GM18951 (cell line): ENCODE measurements around the gene TMEM108.

Source experiments
- POLR2A ChIP-seq: IDR thresholded peaks from 4 replicates; pipeline ENCODE4 v1.6.1; 2011; ENCODE audit warnings: mild to moderate bottlenecking; ENCODE audit not compliant: insufficient read length, insufficient read depth; ENCODE audit errors: extremely low read depth
- in situ Hi-C: fragments of 300-500 bp; cut with MboI; formaldehyde crosslinking; loops from one replicate; pipeline ENCODE4 v1.12.0; 2022; ENCODE audit warnings: low sequenced_read_pairs, mixed read lengths, inconsistent platforms; ENCODE audit not compliant: unreplicated experiment

TMEM108 gene

DNA sequence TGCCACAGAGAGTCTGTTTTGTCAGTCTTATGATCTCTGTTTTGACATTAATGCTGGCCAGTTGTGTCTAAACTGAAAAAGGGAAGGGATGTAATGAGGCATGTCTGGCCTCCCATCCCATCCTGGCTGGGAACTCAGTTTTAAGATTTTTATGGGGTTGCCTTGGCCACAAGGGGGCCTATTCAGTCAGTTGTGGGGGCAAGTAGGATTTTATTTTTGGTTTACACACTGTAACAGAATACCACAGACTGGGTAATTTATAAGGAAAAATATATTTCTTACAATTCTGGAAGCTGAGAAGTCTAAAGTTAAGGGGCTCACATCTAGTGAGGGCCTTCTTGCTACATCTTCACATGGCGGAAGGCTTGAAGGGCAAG is 129.8 kb downstream of the TMEM108 start:
- in situ Hi-C loops: no loop called here
- no peak for TF ChIP-seq POLR2A

DNA sequence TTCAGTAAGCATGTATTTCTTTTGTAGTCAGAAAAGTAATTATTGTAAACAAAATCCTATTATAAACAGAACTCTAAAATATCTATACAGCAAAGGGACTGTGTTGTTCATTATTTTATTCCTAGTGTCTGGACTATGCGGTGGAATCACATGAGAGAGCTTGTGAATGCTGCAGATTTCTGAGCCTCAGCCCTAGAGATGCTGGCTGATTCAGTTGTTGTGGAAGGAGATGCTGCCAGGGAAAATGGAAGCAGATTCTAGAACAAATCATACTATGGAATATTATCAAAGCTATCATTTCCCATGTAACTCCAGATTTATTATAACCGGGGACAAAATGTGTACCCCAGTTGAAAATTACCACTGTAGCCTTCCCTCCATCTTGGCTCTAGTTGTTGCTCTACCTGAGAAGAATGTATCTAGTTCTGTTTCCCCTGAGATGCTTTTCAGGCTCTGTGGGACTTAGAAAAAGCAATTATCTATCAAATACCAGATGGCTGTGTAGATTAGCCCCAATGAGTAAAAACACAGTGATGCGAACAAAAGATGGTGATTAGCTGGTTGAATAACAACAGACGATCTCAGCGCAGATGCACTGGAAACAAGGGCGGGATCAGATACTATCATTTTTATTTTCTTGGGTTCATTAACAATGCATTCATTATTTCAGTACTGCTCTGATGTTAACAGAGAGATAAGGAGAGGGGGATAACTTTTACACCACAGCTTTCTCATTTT is 131.3 kb downstream of the TMEM108 start:
- in situ Hi-C loops: no loop called here
- no peak for TF ChIP-seq POLR2A

DNA sequence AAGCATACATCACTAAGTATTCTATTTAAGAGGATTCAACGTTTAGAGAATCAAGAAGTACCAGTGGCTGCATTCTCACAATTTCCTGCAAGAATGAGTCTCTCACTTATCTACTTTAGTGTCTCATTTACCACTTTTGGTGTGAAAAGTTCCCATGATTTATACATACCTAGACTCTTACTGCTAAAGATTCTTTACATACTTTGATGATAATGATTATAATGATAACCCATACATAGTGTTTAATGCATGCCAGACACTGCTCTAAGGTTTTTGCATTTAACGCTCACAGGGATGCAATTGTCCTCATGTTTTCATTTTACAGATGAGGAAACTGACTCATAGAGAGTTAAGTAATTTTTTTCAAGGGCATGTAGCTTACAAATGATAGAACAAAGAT is 133.6 kb downstream of the TMEM108 start:
- TF ChIP-seq POLR2A: no peak
- in situ Hi-C loops: no loop called here

DNA sequence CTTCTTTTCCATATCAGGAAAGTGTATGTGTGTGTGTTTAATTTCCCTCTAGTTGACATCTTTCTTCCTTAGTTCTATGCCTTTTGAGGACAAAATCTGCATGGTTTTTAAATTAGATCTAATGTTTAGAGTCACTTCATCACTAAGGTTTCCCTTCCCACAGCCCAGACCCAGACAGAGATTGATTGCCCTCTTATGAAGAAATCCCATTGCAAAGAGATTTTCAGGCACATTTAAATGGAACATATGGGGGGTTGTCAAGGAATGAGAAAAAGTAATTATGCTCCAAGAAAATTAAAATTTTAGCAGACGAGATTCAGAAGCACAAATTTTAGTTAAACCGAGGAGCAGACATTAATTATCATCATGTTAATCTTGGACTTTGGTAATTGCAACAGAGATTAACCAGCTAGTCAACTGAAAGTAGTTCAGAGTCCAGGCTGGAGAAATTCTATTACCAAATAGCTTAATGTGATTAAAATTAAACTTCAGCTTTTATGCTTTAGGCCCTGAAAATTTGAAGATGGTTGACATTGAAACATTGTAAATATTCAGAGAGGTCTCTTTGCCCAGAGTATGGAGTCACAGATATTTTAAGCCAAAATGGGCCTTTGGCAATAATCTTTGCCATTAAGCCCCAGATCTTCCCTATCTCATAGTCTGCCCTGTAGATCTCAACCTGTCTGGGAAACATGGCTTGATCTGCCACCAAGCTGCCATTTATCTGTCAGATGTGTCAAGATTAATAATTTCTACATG is 143.4 kb downstream of the TMEM108 start:
- in situ Hi-C loops: no loop called here

DNA sequence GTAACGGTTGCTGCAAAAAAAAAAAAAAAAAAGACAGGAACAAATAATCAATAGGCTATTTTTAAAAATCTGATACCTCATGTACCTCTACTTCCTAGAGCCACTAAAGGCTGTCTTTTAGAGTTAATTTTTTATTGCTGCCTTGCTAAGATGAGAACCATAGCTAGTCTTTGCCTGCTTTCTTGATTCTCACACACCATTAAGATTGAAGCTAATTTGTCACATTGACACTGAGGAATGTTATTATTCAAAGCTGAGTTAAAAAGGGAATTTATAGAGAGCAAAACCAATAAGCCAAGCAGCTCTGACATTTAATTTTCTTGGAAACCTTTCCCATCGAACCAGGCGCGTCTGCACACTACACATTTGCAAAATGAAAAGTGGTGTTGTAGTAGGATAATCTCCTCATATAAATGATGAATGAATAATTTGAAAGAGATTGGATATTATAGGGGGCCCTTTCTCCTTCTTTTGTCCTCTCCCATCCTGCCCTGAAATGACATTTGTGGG is 149.7 kb downstream of the TMEM108 start:
- no peak for TF ChIP-seq POLR2A
- in situ Hi-C loops: no loop called here

More for the DNA sequence above, 143.4 kb downstream of the TMEM108 start:
- no peak for TF ChIP-seq POLR2A

DNA sequence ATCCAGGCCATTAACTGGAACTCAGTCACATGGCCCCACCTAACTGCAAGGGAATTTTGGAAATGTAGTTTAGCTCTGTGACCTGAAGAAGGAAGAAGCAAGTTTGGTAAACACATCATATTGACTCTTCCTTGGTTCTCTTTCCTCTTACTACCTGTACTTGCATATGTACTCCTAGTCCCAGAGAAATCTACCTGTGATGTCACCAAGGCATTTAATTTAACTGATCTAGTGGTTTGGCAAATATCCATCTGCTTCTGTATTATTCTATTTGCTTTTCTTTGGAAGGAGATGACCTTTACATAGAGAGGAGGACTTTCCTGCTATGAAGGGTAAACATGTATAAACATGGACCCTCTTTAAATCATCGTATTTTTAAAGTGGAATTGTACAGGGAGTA is 150.8 kb downstream of the TMEM108 start:
- TF ChIP-seq POLR2A: no peak
- in situ Hi-C loops: no loop called here

DNA sequence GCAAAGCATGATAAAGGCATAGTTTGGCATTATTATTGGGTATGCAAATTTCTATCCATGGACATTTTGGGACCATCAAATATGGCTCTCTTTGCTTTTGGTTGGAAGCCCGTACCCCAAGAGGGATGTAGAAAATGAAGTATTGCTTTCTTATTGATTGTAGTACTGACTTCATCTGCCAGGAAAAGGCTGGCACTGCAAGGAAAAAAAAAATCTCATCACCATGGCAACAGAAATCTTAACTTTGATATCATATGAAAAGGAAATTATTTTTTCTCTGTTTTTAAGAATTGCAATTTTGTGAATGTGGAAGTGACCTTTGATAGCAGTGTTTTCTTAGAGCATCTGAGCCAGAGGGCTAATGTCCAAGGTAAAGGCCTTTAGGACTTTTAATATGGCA is 151.7 kb downstream of the TMEM108 start:
- no peak for TF ChIP-seq POLR2A
- in situ Hi-C loops: no loop called here

DNA sequence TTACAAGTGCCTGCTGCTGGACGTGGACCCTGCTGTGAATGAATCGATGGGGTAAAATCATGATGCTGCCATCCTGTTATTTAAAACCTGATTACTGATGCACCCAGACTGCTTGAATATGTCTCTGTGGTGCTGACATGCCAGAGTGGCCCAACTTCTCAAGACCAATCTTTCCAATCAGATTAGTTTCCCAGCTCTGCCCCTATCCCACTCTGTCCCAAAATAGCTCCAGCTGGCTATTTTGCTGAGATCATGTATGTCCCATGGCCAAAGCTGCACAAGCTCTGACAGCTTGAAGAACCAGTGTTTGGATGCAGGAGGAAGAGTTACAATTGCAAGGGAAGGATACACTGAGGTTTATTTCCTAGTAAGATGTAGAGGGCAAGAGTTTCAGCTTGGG is 153.6 kb downstream of the TMEM108 start:
- in situ Hi-C loops: no loop called here
- no peak for TF ChIP-seq POLR2A

DNA sequence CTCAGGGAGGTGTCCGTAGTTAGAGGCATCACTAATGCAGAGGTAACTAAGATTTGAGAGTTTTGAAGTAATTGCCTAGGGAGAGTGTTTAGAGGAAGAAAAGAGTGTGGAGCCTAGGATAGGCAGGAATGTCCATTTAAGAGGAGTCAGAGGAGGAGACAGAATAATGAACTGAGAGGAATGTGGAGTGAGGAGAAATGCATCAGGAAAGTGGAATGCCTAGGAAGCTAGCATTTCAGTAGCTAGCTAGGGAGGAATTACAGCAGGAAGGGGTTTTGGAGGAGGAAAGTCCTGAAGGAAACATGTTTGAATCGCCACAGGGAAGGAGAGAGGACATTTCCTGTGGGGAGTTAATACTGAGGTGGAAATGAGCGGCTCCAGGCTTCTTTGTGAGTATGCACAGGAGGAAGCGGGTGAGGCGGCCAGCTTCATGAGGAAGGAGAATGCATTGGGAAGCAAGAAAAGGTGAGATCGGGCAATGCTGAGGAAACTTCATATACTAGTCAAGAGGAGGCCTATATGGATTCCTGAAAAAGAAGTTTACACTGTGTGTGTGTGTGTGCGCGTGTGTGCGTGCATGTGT is 154.3 kb downstream of the TMEM108 start:
- in situ Hi-C loops: no loop called here
- TF ChIP-seq POLR2A: no peak

DNA sequence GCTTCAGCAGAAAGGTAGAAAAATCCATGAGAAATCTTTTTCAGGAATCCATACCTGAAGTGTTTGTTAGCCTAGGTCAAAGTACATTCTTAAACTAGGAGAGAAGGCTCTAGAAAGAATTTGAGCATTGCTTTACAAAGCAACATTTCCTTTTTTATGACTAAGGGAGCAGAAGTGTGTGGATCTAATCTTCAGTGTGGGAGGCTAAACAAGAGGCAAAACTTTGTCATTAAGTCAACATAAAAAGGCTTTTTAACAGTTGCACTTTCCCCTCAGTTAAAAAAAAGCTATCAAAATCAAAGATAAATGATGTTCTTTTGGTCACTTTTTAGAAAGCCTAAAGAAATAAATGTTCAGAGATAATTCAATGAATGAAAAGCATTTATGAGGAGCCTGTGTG is 154.8 kb downstream of the TMEM108 start:
- in situ Hi-C loops: no loop called here
- no peak for TF ChIP-seq POLR2A

DNA sequence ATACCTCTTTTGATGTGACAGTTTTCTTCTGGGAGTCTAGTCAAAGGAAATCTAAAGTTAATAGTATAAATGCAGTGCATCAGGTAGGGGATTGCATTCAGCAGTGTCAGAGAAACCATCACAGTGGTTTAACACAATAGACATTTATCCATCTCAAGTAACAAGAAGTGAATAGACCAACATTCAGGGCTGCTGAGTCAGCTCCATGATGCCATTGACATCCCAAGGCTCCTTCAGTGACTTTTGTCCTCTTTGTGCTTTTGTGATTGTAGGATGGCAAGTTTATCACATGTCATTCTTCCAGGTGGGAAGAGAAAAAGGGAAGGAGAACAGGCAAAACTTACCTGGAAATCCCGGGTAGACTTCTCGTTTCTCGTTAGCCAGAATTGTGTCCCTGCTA is 158.3 kb downstream of the TMEM108 start:
- TF ChIP-seq POLR2A: no peak
- in situ Hi-C loops: no loop called here

DNA sequence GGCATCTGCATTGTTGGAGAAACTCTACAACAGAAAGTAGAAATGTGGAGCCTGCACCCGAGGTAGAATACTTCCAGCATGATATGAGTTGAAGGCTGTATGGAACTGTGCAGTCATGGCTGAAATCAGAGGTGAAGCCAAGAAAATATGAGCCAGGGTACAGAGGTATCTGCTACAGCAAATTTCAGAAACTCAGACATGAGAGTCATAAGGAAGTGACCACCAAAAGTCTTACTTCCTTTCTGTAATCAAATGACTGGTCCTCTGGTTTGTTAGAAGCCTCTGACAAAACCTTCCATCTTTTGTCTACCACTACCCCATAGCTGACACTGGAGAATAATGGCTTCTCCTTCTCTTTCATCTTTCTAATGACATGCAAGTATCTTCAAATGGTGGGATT is 159.4 kb downstream of the TMEM108 start:
- in situ Hi-C loops: no loop called here

DNA sequence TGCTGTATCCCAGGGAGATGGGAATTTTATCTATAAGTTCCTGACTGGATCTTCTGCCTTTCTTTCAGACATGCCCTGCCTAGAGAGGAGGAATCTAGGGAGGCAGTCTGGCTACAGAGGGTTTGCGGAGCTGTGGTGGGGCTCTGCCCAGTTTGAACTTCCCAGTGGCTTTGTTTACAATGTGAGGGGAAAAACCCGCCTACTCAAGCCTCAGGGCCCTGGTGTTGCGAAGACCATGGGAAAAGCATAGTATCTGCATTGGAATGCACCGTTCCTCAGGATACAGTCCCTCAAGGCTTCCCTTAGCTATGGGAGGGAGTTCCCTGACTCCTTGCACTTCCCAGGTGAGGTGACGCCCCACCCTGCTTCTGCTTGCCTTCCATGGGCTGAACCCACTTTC is 168.7 kb downstream of the TMEM108 start:
- in situ Hi-C loops: no loop called here
- no peak for TF ChIP-seq POLR2A

More for the DNA sequence above, 159.4 kb downstream of the TMEM108 start:
- no peak for TF ChIP-seq POLR2A

DNA sequence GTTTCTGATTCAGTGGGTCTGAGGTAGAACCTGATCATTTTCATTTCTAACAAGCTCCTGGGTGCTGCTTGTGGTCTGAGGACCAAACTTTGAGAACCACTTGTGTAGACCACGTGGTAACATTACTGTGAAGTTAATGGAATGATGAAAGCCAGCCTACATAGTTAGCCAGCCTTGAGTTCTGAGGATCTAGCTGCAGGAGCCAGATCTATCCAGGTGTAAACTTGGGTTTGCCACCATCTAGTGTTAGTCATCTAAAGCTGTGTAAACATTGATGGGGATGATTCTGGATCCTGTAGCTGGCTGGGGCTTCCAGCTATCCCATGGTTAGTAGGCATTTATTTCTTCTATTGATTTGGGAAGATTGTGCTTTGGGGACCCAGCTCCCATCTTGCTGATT is 170.0 kb downstream of the TMEM108 start:
- no peak for TF ChIP-seq POLR2A
- in situ Hi-C loops: no loop called here

DNA sequence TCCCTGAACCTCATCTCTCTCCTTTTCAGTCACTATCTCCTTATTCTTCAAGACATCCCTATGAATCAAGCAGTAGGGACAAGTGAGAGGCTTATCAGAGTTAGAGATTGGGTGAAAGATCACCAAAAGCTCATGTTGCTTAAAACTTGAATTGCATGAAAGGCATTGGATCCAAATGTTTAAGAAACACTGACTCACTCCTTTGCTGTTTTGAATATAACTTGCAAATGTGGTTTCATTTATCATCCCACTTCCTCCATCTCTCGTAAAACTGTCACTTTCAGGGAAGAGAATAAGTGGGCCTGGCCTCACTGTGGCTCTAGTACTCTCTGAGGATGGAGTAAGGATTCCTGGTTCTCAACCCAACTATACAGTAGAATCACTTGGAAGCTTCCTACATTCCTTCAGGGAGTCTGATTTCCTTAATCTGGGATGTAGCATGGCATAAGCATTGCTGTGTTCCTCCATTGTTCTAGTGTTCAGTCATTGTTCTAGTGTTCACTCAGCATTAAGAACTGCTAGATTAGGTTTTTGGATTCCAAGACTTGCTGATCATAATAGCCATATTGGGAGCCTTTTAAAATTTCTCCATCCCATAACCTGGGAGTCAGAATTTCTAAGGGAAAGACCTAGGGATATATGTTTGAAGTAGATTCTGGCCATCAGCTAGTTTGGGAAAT is 171.8 kb downstream of the TMEM108 start:
- no peak for TF ChIP-seq POLR2A
- in situ Hi-C loops: no loop called here
